Astrocyte (in vitro differentiated cells and primary cell): Measurements from ENCODE around the gene PPP6R3. TPM values are rescaled to one million over a fixed set of nuclear protein-coding genes. Genes with fewer than 3 reads are reported as not detected.

Experiments
- DNase-seq: peaks from one replicate; pipeline ENCODE4 v3.0.0-alpha.2; 2010; ENCODE audit warnings: low read depth
- FAIRE-seq: peaks from 2 replicates; lab custom pipeline; 2011; peaks lifted over from hg19 to GRCh38; lab: Jason Lieb, UNC
- H2AFZ ChIP-seq: 2 replicates; pipeline ENCODE4 v1.6.0; 2012; ENCODE audit warnings: low read depth, low read length, inconsistent platforms
- H3K27ac ChIP-seq: 2 replicates; pipeline ENCODE4 v1.5.1; 2011; ENCODE audit warnings: low read depth, low read length, inconsistent platforms
- H3K27me3 ChIP-seq: 2 replicates; pipeline ENCODE4 v1.6.0; 2011; ENCODE audit warnings: low read length, inconsistent platforms; ENCODE audit not compliant: insufficient read depth
- H3K36me3 ChIP-seq: 2 replicates; pipeline ENCODE4 v1.5.1; 2011; ENCODE audit warnings: low read length, inconsistent platforms; ENCODE audit not compliant: insufficient read depth
- H3K4me1 ChIP-seq: 2 replicates; pipeline ENCODE4 v1.5.1; 2011; ENCODE audit warnings: low read length, inconsistent platforms; ENCODE audit not compliant: insufficient read depth
- H3K4me2 ChIP-seq: 2 replicates; pipeline ENCODE4 v1.6.0; 2012; ENCODE audit warnings: low read length, inconsistent platforms
- H3K4me3 ChIP-seq: 2 replicates; pipeline ENCODE4 v1.5.1; 2011; ENCODE audit warnings: low read depth, mild to moderate bottlenecking, low read length, inconsistent platforms; ENCODE audit not compliant: insufficient read depth
- H3K79me2 ChIP-seq: 2 replicates; pipeline ENCODE4 v1.6.0; 2012; ENCODE audit warnings: mild to moderate bottlenecking, low read length, inconsistent platforms; ENCODE audit not compliant: insufficient read depth
- H3K9ac ChIP-seq: 2 replicates; pipeline ENCODE4 v1.6.0; 2012; ENCODE audit warnings: mild to moderate bottlenecking, low read length, inconsistent platforms
- H3K9me3 ChIP-seq: 2 replicates; pipeline ENCODE4 v1.5.1; 2012; ENCODE audit warnings: low read depth, mild to moderate bottlenecking, low read length, inconsistent platforms; ENCODE audit not compliant: insufficient read depth
- H4K20me1 ChIP-seq: 2 replicates; pipeline ENCODE4 v1.6.0; 2012; ENCODE audit warnings: low read length, inconsistent platforms; ENCODE audit not compliant: insufficient read depth
- H3K27ac Mint-ChIP-seq: one replicate; pipeline ENCODE4 v1.8.0; 2021; ENCODE audit warnings: mild to moderate bottlenecking, mixed read lengths; ENCODE audit not compliant: unreplicated experiment
- H3K27me3 Mint-ChIP-seq: one replicate; pipeline ENCODE4 v1.8.0; 2021; ENCODE audit warnings: low read depth, mixed read lengths; ENCODE audit not compliant: unreplicated experiment
- H3K36me3 Mint-ChIP-seq: one replicate; pipeline ENCODE4 v1.8.0; 2021; ENCODE audit warnings: low read depth, mixed read lengths; ENCODE audit not compliant: unreplicated experiment
- H3K4me1 Mint-ChIP-seq: one replicate; pipeline ENCODE4 v1.8.0; 2021; ENCODE audit warnings: low read depth, mixed read lengths; ENCODE audit not compliant: unreplicated experiment
- H3K4me3 Mint-ChIP-seq: one replicate; pipeline ENCODE4 v1.8.0; 2021; ENCODE audit warnings: mild to moderate bottlenecking, moderate library complexity, mixed read lengths; ENCODE audit not compliant: unreplicated experiment
- H3K9me3 Mint-ChIP-seq: one replicate; pipeline ENCODE4 v1.8.0; 2021; ENCODE audit warnings: mild to moderate bottlenecking, mixed read lengths; ENCODE audit not compliant: unreplicated experiment
- CTCF ChIP-seq: IDR thresholded peaks from 2 replicates; pipeline ENCODE4 v1.5.1; 2011; ENCODE audit warnings: low read depth, mild to moderate bottlenecking, inconsistent platforms, low read length, moderate library complexity; ENCODE audit not compliant: insufficient read depth
- EZH2 ChIP-seq: IDR thresholded peaks from 2 replicates; pipeline ENCODE4 v1.6.1; 2012; ENCODE audit warnings: mild to moderate bottlenecking, low read length, inconsistent platforms; ENCODE audit not compliant: insufficient read depth
- total RNA-seq: library from RNA; stranded (reverse); gene quantifications from 2 replicates; pipeline ENCODE4 v1.2.1, GENCODE V29; 2021

PPP6R3 gene
- total RNA-seq, 1 donor from 2014 or later: 97.8 TPM

DNA sequence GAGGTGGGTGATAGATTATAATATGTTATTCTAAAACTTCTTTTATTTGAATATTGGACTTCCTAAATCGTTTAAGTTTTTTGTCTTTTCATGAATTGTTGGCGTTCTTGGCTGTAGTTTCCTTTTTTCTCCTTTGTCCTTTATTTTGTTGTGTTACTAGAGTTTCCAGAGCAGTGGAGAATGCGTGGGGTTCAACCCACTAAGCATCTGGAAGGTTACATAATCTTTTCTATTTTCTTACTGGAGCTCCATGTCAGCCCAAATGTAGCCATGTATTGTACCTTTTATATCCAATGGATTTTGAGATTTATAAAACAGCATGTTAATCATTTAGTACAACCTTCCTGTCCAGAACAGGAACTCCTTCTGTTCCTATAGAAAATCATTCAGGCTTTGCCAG lies 63.2 kb downstream of the PPP6R3 start:
- H3K27ac Mint-ChIP-seq: peak overlapping the region; percentile 24
- Histone ChIP-seq H3K27me3 (no peaks in the 10 kb centered on the region), H4K20me1 (peaks cover 89% of the 10 kb centered on the region), H3K79me2 (peaks cover 77% of the 10 kb centered on the region), H3K27ac (no peak overlapping the region), H3K4me3 (no peak overlapping the region), H3K4me2 (no peak overlapping the region), H3K36me3 (peaks cover 31% of the 10 kb centered on the region), H2AFZ (no peak overlapping the region), H3K4me1 (peaks cover 12% of the 10 kb centered on the region), H3K9me3 (no peaks in the 10 kb centered on the region), H3K9ac (no peak overlapping the region)
- H3K36me3 Mint-ChIP-seq: peaks cover 30% of the 10 kb centered on the region
- FAIRE-seq (no peak), DNase-seq (no peak)
- no peak overlapping the region for H3K4me3 Mint-ChIP-seq
- H3K9me3 Mint-ChIP-seq: no peaks in the 10 kb centered on the region
- TF ChIP-seq EZH2 (no peak), CTCF (no peak)
- H3K27me3 Mint-ChIP-seq: no peaks in the 10 kb centered on the region
- peaks cover 24% of the 10 kb centered on the region for H3K4me1 Mint-ChIP-seq

GRCh38 chr11:68524213-68524612 lies 63.7 kb downstream of the PPP6R3 start:
- peaks cover 76% of the 10 kb centered on the region for H3K79me2 ChIP-seq
- H3K4me3 Mint-ChIP-seq: no peak overlapping the region

More at GRCh38 chr11:68524213-68524612, 63.7 kb downstream of the PPP6R3 start:
- peaks cover 33% of the 10 kb centered on the region for H3K36me3 ChIP-seq
- H4K20me1 ChIP-seq: peaks cover 89% of the 10 kb centered on the region
- Mint-ChIP-seq H3K4me1 (peaks cover 26% of the 10 kb centered on the region), H3K36me3 (peaks cover 32% of the 10 kb centered on the region), H3K27ac (no peak overlapping the region), H3K9me3 (no peaks in the 10 kb centered on the region), H3K27me3 (no peaks in the 10 kb centered on the region)
- peaks cover 12% of the 10 kb centered on the region for H3K4me1 ChIP-seq
- TF ChIP-seq CTCF (no peak), EZH2 (no peak)
- no peak overlapping the region for H3K9ac ChIP-seq
- H3K4me2 ChIP-seq: no peak overlapping the region
- H3K27me3 ChIP-seq: no peaks in the 10 kb centered on the region
- no peak overlapping the region for H3K27ac ChIP-seq
- H3K4me3 ChIP-seq: no peak overlapping the region
- no peak for FAIRE-seq
- no peaks in the 10 kb centered on the region for H3K9me3 ChIP-seq
- DNase-seq: no peak
- no peak overlapping the region for H2AFZ ChIP-seq
